ENCODE data around the gene ATG13. TPM values are rescaled to one million over a fixed set of nuclear protein-coding genes. Genes with fewer than 3 reads are reported as not detected.

ATG13 gene
- total RNA-seq, 1 donor from 2014 or later = 85.6 TPM

DNA sequence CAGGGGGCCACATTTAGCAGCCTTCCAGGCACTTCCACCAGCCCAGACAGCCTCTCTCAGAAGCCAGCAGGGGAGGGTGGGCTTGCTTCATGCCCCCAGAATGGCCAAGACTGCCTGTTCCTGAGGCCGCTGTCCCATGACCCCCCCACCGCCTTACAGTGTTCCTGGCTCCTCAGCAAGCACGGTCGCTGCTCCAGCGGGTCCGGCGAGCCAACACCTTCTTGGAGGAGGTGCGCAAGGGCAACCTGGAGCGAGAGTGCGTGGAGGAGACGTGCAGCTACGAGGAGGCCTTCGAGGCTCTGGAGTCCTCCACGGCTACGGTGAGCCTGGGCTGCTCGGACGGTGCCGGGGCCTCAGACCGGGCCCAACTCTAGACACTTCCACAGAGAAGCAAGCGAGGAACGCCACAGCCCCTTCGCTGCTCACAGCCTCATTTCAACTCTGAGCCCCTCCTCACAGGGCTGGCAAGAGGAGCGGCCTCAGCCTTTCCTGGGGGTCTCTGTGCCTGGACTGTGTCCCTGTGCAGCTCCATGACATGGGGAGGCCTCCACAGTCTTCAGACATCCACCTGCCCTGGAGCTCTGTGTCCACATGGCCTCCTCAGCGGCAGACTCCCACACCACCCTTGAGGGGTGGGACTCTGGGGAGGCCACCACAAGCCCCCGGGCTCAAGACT, 102.3 kb downstream of the ATG13 start:
- peaks cover 25% of the 10 kb centered on the region for H3K4me1 Mint-ChIP-seq (ENCODE audit: unreplicated experiment)
- TF ChIP-seq, protein P1, sequence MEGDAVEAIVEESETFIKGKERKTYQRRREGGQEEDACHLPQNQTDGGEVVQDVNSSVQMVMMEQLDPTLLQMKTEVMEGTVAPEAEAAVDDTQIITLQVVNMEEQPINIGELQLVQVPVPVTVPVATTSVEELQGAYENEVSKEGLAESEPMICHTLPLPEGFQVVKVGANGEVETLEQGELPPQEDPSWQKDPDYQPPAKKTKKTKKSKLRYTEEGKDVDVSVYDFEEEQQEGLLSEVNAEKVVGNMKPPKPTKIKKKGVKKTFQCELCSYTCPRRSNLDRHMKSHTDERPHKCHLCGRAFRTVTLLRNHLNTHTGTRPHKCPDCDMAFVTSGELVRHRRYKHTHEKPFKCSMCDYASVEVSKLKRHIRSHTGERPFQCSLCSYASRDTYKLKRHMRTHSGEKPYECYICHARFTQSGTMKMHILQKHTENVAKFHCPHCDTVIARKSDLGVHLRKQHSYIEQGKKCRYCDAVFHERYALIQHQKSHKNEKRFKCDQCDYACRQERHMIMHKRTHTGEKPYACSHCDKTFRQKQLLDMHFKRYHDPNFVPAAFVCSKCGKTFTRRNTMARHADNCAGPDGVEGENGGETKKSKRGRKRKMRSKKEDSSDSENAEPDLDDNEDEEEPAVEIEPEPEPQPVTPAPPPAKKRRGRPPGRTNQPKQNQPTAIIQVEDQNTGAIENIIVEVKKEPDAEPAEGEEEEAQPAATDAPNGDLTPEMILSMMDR (IDR thresholded peaks at IDR 0.05; ENCODE audit: unreplicated experiment) = no peak
- H3K27me3 Mint-ChIP-seq (ENCODE audit: unreplicated experiment) = peaks cover 7% of the 10 kb centered on the region
- H3K4me3 Mint-ChIP-seq (ENCODE audit: unreplicated experiment) = no peak overlapping the region
- DNase-seq (ENCODE audit: low spot score) = no peak
- H3K27ac Mint-ChIP-seq (ENCODE audit: unreplicated experiment) = no peak overlapping the region
- H3K36me3 Mint-ChIP-seq (ENCODE audit: low read depth, unreplicated experiment) = peaks cover 8% of the 10 kb centered on the region
- no peaks in the 10 kb centered on the region for H3K9me3 Mint-ChIP-seq (ENCODE audit: unreplicated experiment)

DNA sequence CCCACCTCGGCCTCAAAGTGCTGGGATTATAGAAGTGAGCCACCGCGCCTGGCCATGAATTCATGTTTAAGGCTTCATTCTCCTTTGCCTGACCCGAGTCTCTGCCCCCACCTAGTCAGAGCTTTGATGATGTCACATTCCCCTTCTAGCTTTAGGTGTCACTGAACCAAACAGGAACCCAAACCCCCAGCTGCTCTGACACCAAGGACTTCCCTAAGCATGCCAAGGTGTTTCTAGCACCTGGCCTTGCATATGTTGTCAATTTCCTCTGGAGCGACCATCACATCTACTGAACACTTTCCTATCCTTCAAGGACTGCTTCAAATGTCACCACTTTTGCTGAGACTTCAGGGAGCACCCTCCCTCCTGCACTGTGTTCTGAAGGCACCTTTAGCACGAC, 103.9 kb downstream of the ATG13 start:
- Mint-ChIP-seq H3K4me3 (ENCODE audit: unreplicated experiment) (peak overlapping the region; percentile 44), H3K27me3 (ENCODE audit: unreplicated experiment) (peaks cover 7% of the 10 kb centered on the region), H3K27ac (ENCODE audit: unreplicated experiment) (peak overlapping the region; percentile 85), H3K4me1 (ENCODE audit: unreplicated experiment) (peaks cover 25% of the 10 kb centered on the region), H3K9me3 (ENCODE audit: unreplicated experiment) (no peaks in the 10 kb centered on the region), H3K36me3 (ENCODE audit: low read depth, unreplicated experiment) (peaks cover 8% of the 10 kb centered on the region)
- DNase-seq (ENCODE audit: low spot score) = no peak
- TF ChIP-seq, protein P1 (IDR thresholded peaks at IDR 0.05; ENCODE audit: unreplicated experiment) = no peak

DNA sequence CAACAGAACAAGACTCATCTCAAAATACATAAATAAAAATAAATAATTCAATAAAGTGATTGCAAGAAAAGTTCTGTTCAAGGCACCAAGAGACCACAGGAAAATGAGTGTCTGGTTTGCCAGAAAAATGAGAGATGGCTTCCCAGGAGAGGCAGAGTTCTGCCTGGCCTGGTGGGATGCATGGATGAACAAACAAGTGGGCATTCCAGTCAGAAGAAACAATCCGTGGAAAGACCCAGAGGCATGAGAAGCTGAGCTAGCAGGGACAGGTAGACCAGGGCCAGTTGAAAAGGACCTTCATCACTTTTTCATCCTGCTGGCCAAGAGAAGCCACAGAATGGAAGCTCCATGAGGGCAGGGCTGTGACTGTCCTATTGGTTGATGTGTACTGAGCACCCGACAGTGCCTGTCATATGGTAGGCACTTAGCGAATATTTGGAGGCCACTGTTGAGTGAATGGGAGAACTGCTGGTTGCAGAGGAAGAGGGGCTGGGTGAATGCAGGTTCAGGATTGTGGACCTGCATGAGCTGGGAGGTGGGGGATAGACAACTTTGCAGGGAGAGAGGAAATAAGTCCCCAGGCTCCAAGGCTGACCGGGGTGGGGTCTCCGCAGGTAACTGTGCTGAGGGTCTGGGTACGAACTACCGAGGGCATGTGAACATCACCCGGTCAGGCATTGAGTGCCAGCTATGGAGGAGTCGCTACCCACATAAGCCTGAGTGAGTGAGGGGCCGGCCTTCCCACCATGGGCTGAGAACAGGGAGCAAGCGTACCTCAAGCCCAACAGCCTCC, 105.4 kb downstream of the ATG13 start:
- TF ChIP-seq, protein P1 (IDR thresholded peaks at IDR 0.05; ENCODE audit: unreplicated experiment) = no peak
- Mint-ChIP-seq H3K4me1 (ENCODE audit: unreplicated experiment) (peaks cover 25% of the 10 kb centered on the region), H3K27ac (ENCODE audit: unreplicated experiment) (no peak overlapping the region), H3K9me3 (ENCODE audit: unreplicated experiment) (no peaks in the 10 kb centered on the region), H3K36me3 (ENCODE audit: low read depth, unreplicated experiment) (peaks cover 8% of the 10 kb centered on the region), H3K4me3 (ENCODE audit: unreplicated experiment) (no peak overlapping the region), H3K27me3 (ENCODE audit: unreplicated experiment) (peaks cover 8% of the 10 kb centered on the region)
- DNase-seq (ENCODE audit: low spot score) = no peak

DNA sequence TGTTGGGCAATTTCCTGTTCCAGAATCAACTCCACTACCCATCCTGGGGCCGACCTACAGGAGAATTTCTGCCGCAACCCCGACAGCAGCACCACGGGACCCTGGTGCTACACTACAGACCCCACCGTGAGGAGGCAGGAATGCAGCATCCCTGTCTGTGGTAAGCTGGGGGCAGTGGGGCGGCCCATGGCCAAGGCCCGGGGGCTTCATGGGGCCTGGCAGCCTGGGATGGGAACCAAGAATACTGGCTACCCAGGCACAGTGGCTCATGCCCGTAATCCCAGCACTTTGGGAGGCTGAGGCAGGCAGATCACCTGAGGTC, 106.0 kb downstream of the ATG13 start:
- Mint-ChIP-seq H3K27ac (ENCODE audit: unreplicated experiment) (no peak overlapping the region), H3K4me3 (ENCODE audit: unreplicated experiment) (no peak overlapping the region), H3K36me3 (ENCODE audit: low read depth, unreplicated experiment) (peaks cover 8% of the 10 kb centered on the region), H3K9me3 (ENCODE audit: unreplicated experiment) (no peaks in the 10 kb centered on the region), H3K4me1 (ENCODE audit: unreplicated experiment) (peaks cover 21% of the 10 kb centered on the region), H3K27me3 (ENCODE audit: unreplicated experiment) (peaks cover 8% of the 10 kb centered on the region)
- TF ChIP-seq, protein P1 (IDR thresholded peaks at IDR 0.05; ENCODE audit: unreplicated experiment) = no peak
- no peak for DNase-seq (ENCODE audit: low spot score)

DNA sequence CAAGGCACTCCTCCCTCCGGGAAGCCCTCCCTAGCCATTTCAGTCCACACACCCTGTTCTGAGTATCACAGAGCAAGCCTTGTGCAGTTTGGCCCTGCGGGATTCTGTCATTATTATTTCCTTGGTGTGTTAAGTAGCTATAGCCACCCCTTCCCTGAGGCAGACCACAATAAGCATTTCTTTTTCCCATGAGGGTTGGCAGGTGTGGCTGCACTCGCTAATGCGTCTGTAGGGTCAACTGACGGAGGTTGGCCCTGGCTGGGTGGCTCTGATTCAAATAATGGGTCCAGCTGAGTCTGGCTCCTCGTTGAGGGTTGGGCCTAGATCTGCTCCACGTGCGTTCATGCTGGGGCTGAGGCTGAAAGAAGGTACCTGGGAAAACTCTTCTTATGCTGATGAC, 106.7 kb downstream of the ATG13 start:
- H3K36me3 Mint-ChIP-seq (ENCODE audit: low read depth, unreplicated experiment) = peaks cover 8% of the 10 kb centered on the region
- DNase-seq (ENCODE audit: low spot score) = no peak
- no peak overlapping the region for H3K4me3 Mint-ChIP-seq (ENCODE audit: unreplicated experiment)
- H3K9me3 Mint-ChIP-seq (ENCODE audit: unreplicated experiment) = no peaks in the 10 kb centered on the region
- peaks cover 17% of the 10 kb centered on the region for H3K4me1 Mint-ChIP-seq (ENCODE audit: unreplicated experiment)
- peaks cover 8% of the 10 kb centered on the region for H3K27me3 Mint-ChIP-seq (ENCODE audit: unreplicated experiment)
- TF ChIP-seq, protein P1 (IDR thresholded peaks at IDR 0.05; ENCODE audit: unreplicated experiment) = no peak
- H3K27ac Mint-ChIP-seq (ENCODE audit: unreplicated experiment) = no peak overlapping the region

Data from endothelial cell (in vitro differentiated cells).